Measurements from ENCODE around the gene VSTM2L.

VSTM2L gene

DNA sequence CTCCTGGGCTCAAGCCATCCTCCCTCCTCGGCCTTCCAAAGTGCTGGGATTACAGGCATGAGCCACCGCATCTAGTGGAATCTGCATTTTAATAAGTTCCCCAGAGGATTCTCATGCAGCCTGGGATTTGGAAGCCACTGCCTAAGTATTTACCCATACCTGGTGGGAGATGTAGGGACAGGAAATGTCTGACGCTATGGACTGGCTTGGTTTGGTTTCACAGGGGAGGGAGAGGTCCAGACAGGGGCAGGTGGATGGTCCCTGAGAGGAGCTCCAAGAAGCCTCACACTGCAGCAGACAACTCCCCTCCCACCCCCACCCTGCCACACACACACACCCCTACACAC lies 4.4 kb downstream of the VSTM2L start:
- Histone ChIP-seq H3K9me3 (ENCODE audit: insufficient read depth, low read length, severe bottlenecking) (no peaks in the 10 kb centered on the region), H3K27me3 (ENCODE audit: insufficient read depth, low read length, poor library complexity) (peaks cover 21% of the 10 kb centered on the region), H2AFZ (ENCODE audit: low read depth, low read length) (no peak overlapping the region), H4K20me1 (ENCODE audit: insufficient read depth, low read length) (peaks cover 23% of the 10 kb centered on the region), H3K27ac (ENCODE audit: low read length) (no peak overlapping the region), H3K36me3 (ENCODE audit: insufficient read depth, low read length) (no peaks in the 10 kb centered on the region), H3K4me3 (ENCODE audit: low read depth in 1 of 2, low read length in 2 of 2) (no peak overlapping the region), H3K4me2 (ENCODE audit: insufficient read depth, low read length) (no peak overlapping the region), H3K79me2 (ENCODE audit: insufficient read depth, low read length) (no peaks in the 10 kb centered on the region), H3K9ac (ENCODE audit: low read depth, low read length) (no peak overlapping the region), H3K4me1 (ENCODE audit: insufficient read depth, low read length) (no peaks in the 10 kb centered on the region)
- ATAC-seq (ENCODE audit: insufficient read depth, low read depth), result no peak
- DNase-seq, result no peak
- TF ChIP-seq CTCF (IDR thresholded peaks at IDR 0.05; ENCODE audit: borderline replicate concordance, extremely low read depth, low read length, poor library complexity, severe bottlenecking) (no peak), EZH2 (IDR thresholded peaks at IDR 0.05; ENCODE audit: borderline replicate concordance, low read depth, low read length, severe bottlenecking) (no peak)

- Histone ChIP-seq H2AFZ (ENCODE audit: low read depth, low read length) (no peak overlapping the region), H3K4me2 (ENCODE audit: insufficient read depth, low read length) (no peak overlapping the region), H3K9ac (ENCODE audit: low read depth, low read length) (no peak overlapping the region), H3K36me3 (ENCODE audit: insufficient read depth, low read length) (no peaks in the 10 kb centered on the region), H3K4me3 (ENCODE audit: low read depth in 1 of 2, low read length in 2 of 2) (no peak overlapping the region), H3K4me1 (ENCODE audit: insufficient read depth, low read length) (no peaks in the 10 kb centered on the region), H3K79me2 (ENCODE audit: insufficient read depth, low read length) (no peaks in the 10 kb centered on the region), H3K27ac (ENCODE audit: low read length) (no peak overlapping the region), H4K20me1 (ENCODE audit: insufficient read depth, low read length) (peaks cover 26% of the 10 kb centered on the region), H3K9me3 (ENCODE audit: insufficient read depth, low read length, severe bottlenecking) (no peaks in the 10 kb centered on the region), H3K27me3 (ENCODE audit: insufficient read depth, low read length, poor library complexity) (peaks cover 26% of the 10 kb centered on the region)
- ATAC-seq (ENCODE audit: insufficient read depth, low read depth) (no peak), DNase-seq (no peak)
- TF ChIP-seq EZH2 (IDR thresholded peaks at IDR 0.05; ENCODE audit: borderline replicate concordance, low read depth, low read length, severe bottlenecking), result no peak
Measured at GRCh38 chr20:37907677-37908401, 4.9 kb downstream of the VSTM2L start.

DNA sequence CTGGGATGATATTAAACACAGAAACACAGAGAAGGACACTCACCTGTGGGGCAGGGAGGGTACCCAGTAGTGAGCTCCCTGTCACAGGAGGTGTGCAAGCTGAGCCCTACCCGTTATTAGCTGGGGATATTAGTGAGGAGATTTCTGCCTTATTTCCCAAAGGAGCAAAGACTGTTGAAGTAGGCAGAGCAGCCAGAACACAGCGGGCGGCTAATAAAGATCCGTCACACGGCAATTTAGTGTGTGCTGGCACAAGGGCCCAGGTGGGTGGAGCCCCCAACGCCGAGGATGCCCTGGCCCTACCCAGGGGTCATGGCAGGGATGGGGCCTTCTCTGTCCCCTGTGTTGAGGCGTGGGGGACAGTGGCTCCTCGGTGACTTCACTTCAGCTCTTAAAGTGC lies 8.3 kb downstream of the VSTM2L start:
- H3K27ac ChIP-seq (ENCODE audit: low read length), result no peak overlapping the region
- H3K4me2 ChIP-seq (ENCODE audit: insufficient read depth, low read length), result no peak overlapping the region
- H3K4me1 ChIP-seq (ENCODE audit: insufficient read depth, low read length), result no peaks in the 10 kb centered on the region
- H3K9ac ChIP-seq (ENCODE audit: low read depth, low read length), result no peak overlapping the region
- no peak overlapping the region for H2AFZ ChIP-seq (ENCODE audit: low read depth, low read length)
- H3K79me2 ChIP-seq (ENCODE audit: insufficient read depth, low read length), result no peaks in the 10 kb centered on the region
- DNase-seq, result no peak
- H3K4me3 ChIP-seq (ENCODE audit: low read depth in 1 of 2, low read length in 2 of 2), result no peak overlapping the region
- H4K20me1 ChIP-seq (ENCODE audit: insufficient read depth, low read length), result peaks cover 15% of the 10 kb centered on the region
- H3K9me3 ChIP-seq (ENCODE audit: insufficient read depth, low read length, severe bottlenecking), result no peaks in the 10 kb centered on the region
- ATAC-seq (ENCODE audit: insufficient read depth, low read depth), result no peak
- H3K27me3 ChIP-seq (ENCODE audit: insufficient read depth, low read length, poor library complexity), result peaks cover 37% of the 10 kb centered on the region
- no peaks in the 10 kb centered on the region for H3K36me3 ChIP-seq (ENCODE audit: insufficient read depth, low read length)
- TF ChIP-seq EZH2 (IDR thresholded peaks at IDR 0.05; ENCODE audit: borderline replicate concordance, low read depth, low read length, severe bottlenecking), result no peak
- TF ChIP-seq CTCF (IDR thresholded peaks at IDR 0.05; ENCODE audit: borderline replicate concordance, extremely low read depth, low read length, poor library complexity, severe bottlenecking), result no peak

GRCh38 chr20:37911838-37912281 lies 8.9 kb downstream of the VSTM2L start:
- no peak overlapping the region for H3K4me3 ChIP-seq (ENCODE audit: low read depth in 1 of 2, low read length in 2 of 2)
- DNase-seq (peak; percentile 9), ATAC-seq (ENCODE audit: insufficient read depth, low read depth) (peak; percentile 48)
- no peaks in the 10 kb centered on the region for H3K9me3 ChIP-seq (ENCODE audit: insufficient read depth, low read length, severe bottlenecking)
- no peaks in the 10 kb centered on the region for H3K36me3 ChIP-seq (ENCODE audit: insufficient read depth, low read length)
- no peaks in the 10 kb centered on the region for H3K4me1 ChIP-seq (ENCODE audit: insufficient read depth, low read length)
- H4K20me1 ChIP-seq (ENCODE audit: insufficient read depth, low read length), result peaks cover 15% of the 10 kb centered on the region
- no peak overlapping the region for H3K27ac ChIP-seq (ENCODE audit: low read length)
- H3K27me3 ChIP-seq (ENCODE audit: insufficient read depth, low read length, poor library complexity), result peaks cover 37% of the 10 kb centered on the region
- no peak overlapping the region for H3K4me2 ChIP-seq (ENCODE audit: insufficient read depth, low read length)
- no peaks in the 10 kb centered on the region for H3K79me2 ChIP-seq (ENCODE audit: insufficient read depth, low read length)
- TF ChIP-seq CTCF (IDR thresholded peaks at IDR 0.05; ENCODE audit: borderline replicate concordance, extremely low read depth, low read length, poor library complexity, severe bottlenecking), result no peak
- TF ChIP-seq EZH2 (IDR thresholded peaks at IDR 0.05; ENCODE audit: borderline replicate concordance, low read depth, low read length, severe bottlenecking), result no peak
- H2AFZ ChIP-seq (ENCODE audit: low read depth, low read length), result no peak overlapping the region
- H3K9ac ChIP-seq (ENCODE audit: low read depth, low read length), result no peak overlapping the region

All from DND-41 (cell line).